GM21381 (cell line): ENCODE measurements around the gene ZC3H14.

Experiments
- ATAC-seq: cut with Tn5 transposase; IDR thresholded peaks from one replicate; pipeline ENCODE4 v1.9.1; 2021; ENCODE audit warnings: mild to moderate bottlenecking, moderate library complexity; ENCODE audit not compliant: unreplicated experiment

Gene ZC3H14

GRCh38 chr14:88551094-88551870, 11.6 kb upstream of the ZC3H14 start:
- no peak for ATAC-seq

GRCh38 chr14:88551980-88552431, 10.8 kb upstream of the ZC3H14 start:
- no peak for ATAC-seq

GRCh38 chr14:88552876-88553275, 10.0 kb upstream of the ZC3H14 start:
- ATAC-seq = no peak

- no peak for ATAC-seq
These were observed 8.9 kb upstream of the ZC3H14 start for GRCh38 chr14:88553886-88554456.

GRCh38 chr14:88554457-88555286, 8.2 kb upstream of the ZC3H14 start, which contains the start of gene PTPN21:
PTPN21 (minus strand) TSS chr14:88555007; CDS start chr14:88550417, 4,590 bp downstream.
- ATAC-seq = peak; percentile 41

GRCh38 chr14:88556581-88556980, 6.3 kb upstream of the ZC3H14 start:
- ATAC-seq = no peak

- ATAC-seq = no peak
These were observed 3.0 kb upstream of the ZC3H14 start for GRCh38 chr14:88559852-88560251.

- no peak for ATAC-seq
These were observed 356 bp upstream of the ZC3H14 start for GRCh38 chr14:88562532-88562830.

- ATAC-seq = no peak
These were observed 1.0 kb downstream of the ZC3H14 start for GRCh38 chr14:88563845-88564244.

GRCh38 chr14:88565427-88565826, 2.6 kb downstream of the ZC3H14 start:
- no peak for ATAC-seq

GRCh38 chr14:88568196-88568595, 5.4 kb downstream of the ZC3H14 start:
- ATAC-seq = no peak

- no peak for ATAC-seq
These were observed 9.3 kb downstream of the ZC3H14 start for GRCh38 chr14:88572117-88572516.

- ATAC-seq = no peak
These were observed 13.4 kb downstream of the ZC3H14 start for GRCh38 chr14:88576222-88576621.

GRCh38 chr14:88584451-88584850, 21.6 kb downstream of the ZC3H14 start:
- no peak for ATAC-seq

- no peak for ATAC-seq
These were observed 25.2 kb downstream of the ZC3H14 start for GRCh38 chr14:88588081-88588480.

- ATAC-seq = no peak
These were observed 27.3 kb downstream of the ZC3H14 start for GRCh38 chr14:88590173-88590572.

- ATAC-seq = no peak
These were observed 29.2 kb downstream of the ZC3H14 start for GRCh38 chr14:88592031-88592430.

GRCh38 chr14:88597038-88597437, 34.2 kb downstream of the ZC3H14 start:
- no peak for ATAC-seq

- ATAC-seq = no peak
These were observed 34.8 kb downstream of the ZC3H14 start for GRCh38 chr14:88597601-88598000.

GRCh38 chr14:88598097-88598675, 35.3 kb downstream of the ZC3H14 start:
- no peak for ATAC-seq

- peak; percentile 31 for ATAC-seq
These were observed 36.5 kb downstream of the ZC3H14 start for GRCh38 chr14:88599326-88599725.
